LNCaP clone FGC (cell line): ENCODE measurements around the gene OR5A1.

ENCODE experiments used
- DNase-seq: peaks from one replicate; pipeline ENCODE4 v3.0.0-alpha.2; 2011; ENCODE audit warnings: low read depth
- H3K4me3 ChIP-seq: 2 replicates; pipeline ENCODE4 v1.5.1; 2011; ENCODE audit warnings: mild to moderate bottlenecking, low read depth, low read length, control low read depth
- CTCF ChIP-seq: IDR thresholded peaks from 2 replicates; pipeline ENCODE4 v1.5.1; 2012; ENCODE audit warnings: mild to moderate bottlenecking; ENCODE audit not compliant: control insufficient read depth, insufficient read depth; ENCODE audit errors: extremely low read depth

OR5A1 gene

GRCh38 chr11:59416613-59417012 lies 19.7 kb upstream of the OR5A1 start:
- DNase-seq = no peak
- H3K4me3 ChIP-seq = no peak overlapping the region
- no peak for TF ChIP-seq CTCF

- H3K4me3 ChIP-seq = no peak overlapping the region
- DNase-seq = no peak
- TF ChIP-seq CTCF = no peak
Measured at GRCh38 chr11:59417023-59417422, 19.2 kb upstream of the OR5A1 start.

- H3K4me3 ChIP-seq = no peak overlapping the region
- TF ChIP-seq CTCF = no peak
- no peak for DNase-seq
Measured at GRCh38 chr11:59418156-59418555, 18.1 kb upstream of the OR5A1 start.

GRCh38 chr11:59423835-59424234 lies 12.4 kb upstream of the OR5A1 start:
- TF ChIP-seq CTCF = no peak
- no peak for DNase-seq
- H3K4me3 ChIP-seq = no peak overlapping the region

GRCh38 chr11:59425131-59425530 lies 11.1 kb upstream of the OR5A1 start:
- no peak overlapping the region for H3K4me3 ChIP-seq
- DNase-seq = no peak
- TF ChIP-seq CTCF = no peak

GRCh38 chr11:59426361-59427067 lies 9.8 kb upstream of the OR5A1 start, which contains the start of gene OR5A2:
Gene OR5A2 (minus strand): TSS chr11:59426413. CDS start chr11:59422953, 3,460 bp downstream.
- no peak within 1 kb of the TSS for H3K4me3 ChIP-seq
- TF ChIP-seq CTCF = no peak
- DNase-seq = peak; percentile 13

GRCh38 chr11:59427068-59427382 lies 9.2 kb upstream of the OR5A1 start:
- H3K4me3 ChIP-seq = no peak overlapping the region
- no peak for DNase-seq
- no peak for TF ChIP-seq CTCF
